Naive thymus-derived CD4-positive, alpha-beta T cell (primary cell): ENCODE measurements around the gene OR13C5. TPM values are rescaled to one million over a fixed set of nuclear protein-coding genes. Genes with fewer than 3 reads are reported as not detected.
"Not testable (repeated sequence)": the region's sequence is repeated elsewhere in the genome, so short reads cannot be mapped to it uniquely, and the experiment has no call there.

Experiments used
- ATAC-seq: fragments of 150-1000 bp; cut with Tn5 transposase; 2 replicates; pipeline ENCODE4 v1.10.0; 2021; ENCODE audit warnings: mild to moderate bottlenecking, moderate library complexity
- CTCF ChIA-PET: fragments of 350-600 bp; sonication (Branson Sonifier 250); formaldehyde crosslinking; loops from one replicate; lab custom pipeline; 2021; ENCODE audit warnings: antibody characterized with exemption; lab: Charles Lee
- POLR2A ChIA-PET: fragments of 350-600 bp; sonication (Branson Sonifier 250); formaldehyde crosslinking; loops from one replicate; lab custom pipeline; 2021; ENCODE audit warnings: antibody characterized with exemption, inconsistent platforms; lab: Charles Lee
- DNase-seq, 9 donors: peaks; one replicate each; pipeline versions ENCODE4 v3.0.0 to v3.0.0-alpha.2; 2020 to 2022; ENCODE audit warnings: mixed read lengths in 1 of 9
- H3K27ac ChIP-seq: one replicate; pipeline ENCODE4 v1.7.0; 2013; ENCODE audit warnings: mild to moderate bottlenecking, low read depth, low read length, moderate library complexity
- H3K27me3 ChIP-seq, 2 donors: one replicate each; pipeline ENCODE4 v1.7.0; 2013; ENCODE audit warnings: low read length in 2 of 2, mild to moderate bottlenecking in 2 of 2, moderate library complexity in 2 of 2; ENCODE audit not compliant: control insufficient read depth in 2 of 2, insufficient read depth in 2 of 2
- H3K36me3 ChIP-seq, 3 experiments: 1 replicate in 2 of 3; 2 replicates in 1 of 3; pipeline ENCODE4 v1.7.0; 2013; ENCODE audit warnings: low read length in 3 of 3, mild to moderate bottlenecking in 3 of 3, moderate library complexity in 1 of 3; ENCODE audit not compliant: insufficient read depth in 3 of 3, control insufficient read depth in 2 of 3
- H3K4me1 ChIP-seq, 2 donors: one replicate each; pipeline ENCODE4 v1.7.0; 2013; ENCODE audit warnings: low read length in 2 of 2, mild to moderate bottlenecking in 2 of 2, moderate library complexity in 1 of 2; ENCODE audit not compliant: control insufficient read depth in 2 of 2, insufficient read depth in 2 of 2
- H3K4me3 ChIP-seq: 2 replicates; pipeline ENCODE4 v1.7.0; 2013; ENCODE audit warnings: mild to moderate bottlenecking, low read length
- H3K9me3 ChIP-seq, 3 experiments: 1 replicate in 2 of 3; 2 replicates in 1 of 3; pipeline ENCODE4 v1.7.0; 2013; ENCODE audit warnings: low read length in 3 of 3; ENCODE audit not compliant: control insufficient read depth in 2 of 3
- H3K27ac Mint-ChIP-seq, 9 donors: one replicate each; pipeline ENCODE4 v1.8.0; 2020 to 2022; ENCODE audit warnings: mixed read lengths in 9 of 9, mild to moderate bottlenecking in 8 of 9, moderate library complexity in 5 of 9, inconsistent platforms in 2 of 9
- H3K27me3 Mint-ChIP-seq, 5 donors: one replicate each; pipeline ENCODE4 v1.8.0; 2021 to 2022; ENCODE audit warnings: mixed read lengths in 5 of 5, mild to moderate bottlenecking in 1 of 5
- H3K36me3 Mint-ChIP-seq, 5 donors: one replicate each; pipeline ENCODE4 v1.8.0; 2020 to 2022; ENCODE audit warnings: mixed read lengths in 5 of 5, mild to moderate bottlenecking in 3 of 5, inconsistent platforms in 1 of 5
- H3K4me1 Mint-ChIP-seq, 7 donors: one replicate each; pipeline ENCODE4 v1.8.0; 2020 to 2022; ENCODE audit warnings: mixed read lengths in 7 of 7, mild to moderate bottlenecking in 3 of 7, inconsistent platforms in 1 of 7
- H3K4me3 Mint-ChIP-seq, 10 donors: one replicate each; pipeline ENCODE4 v1.8.0; 2020 to 2022; ENCODE audit warnings: mild to moderate bottlenecking in 10 of 10, mixed read lengths in 10 of 10, moderate library complexity in 6 of 10, inconsistent platforms in 2 of 10
- H3K9me3 Mint-ChIP-seq, 11 donors: one replicate each; pipeline ENCODE4 v1.8.0; 2020 to 2022; ENCODE audit warnings: mixed read lengths in 11 of 11, mild to moderate bottlenecking in 4 of 11, inconsistent platforms in 1 of 11, moderate library complexity in 1 of 11
- intact Hi-C, 2 donors: fragments of 100-400 bp; cut with micrococcal nuclease; formaldehyde crosslinking; loops; one replicate each; pipeline ENCODE4 v1.15.1; 2023
- polyA plus RNA-seq, 2 donors: library from polyadenylated mRNA; unstranded; fragments of 300-500 nt; fragmentation: Illumina TruSeq; gene quantifications; one replicate each; pipeline ENCODE4 v1.2.3, GENCODE V29; 2021
- total RNA-seq, 6 experiments: library from RNA in 5 of 6; stranded (reverse) in 5 of 6; gene quantifications; 1 replicate in 5 of 6; 2 replicates in 1 of 6; pipeline ENCODE4 v1.2.3 and lab custom pipeline; 2021 to 2026

Gene OR13C5
- not detected for total RNA-seq
- not detected for polyA plus RNA-seq
- not detected for total RNA-seq (lab: John Stamatoyannopoulos, UW)

GRCh38 chr9:104599313-104599712 is at the start of gene OR13C5:
TSS of gene OR13C5 (minus strand) at chr9:104599413. CDS start at chr9:104599413, 0 bp downstream.
- H3K36me3 Mint-ChIP-seq, POLR2A ChIA-PET, intact Hi-C loops, H3K4me1 ChIP-seq, H3K4me3 ChIP-seq, H3K9me3 ChIP-seq, H3K4me1 Mint-ChIP-seq, H3K4me3 Mint-ChIP-seq, CTCF ChIA-PET, ATAC-seq, H3K36me3 ChIP-seq, H3K27me3 ChIP-seq, DNase-seq, H3K27ac ChIP-seq, H3K27me3 Mint-ChIP-seq, H3K9me3 Mint-ChIP-seq, H3K27ac Mint-ChIP-seq: not testable (repeated sequence)

- Histone ChIP-seq H3K27me3 (no peaks in the 10 kb centered on the region), H3K9me3 (peaks cover 0 to 5% (median 0%) of the 10 kb centered on the region in 3 experiments), H3K27ac (no peak overlapping the region), H3K4me1 (no peaks in the 10 kb centered on the region), H3K4me3 (no peak overlapping the region), H3K36me3 (no peaks in the 10 kb centered on the region)
- peaks cover 0 to 9% (median 5%) of the 10 kb centered on the region in 5 donors for H3K36me3 Mint-ChIP-seq
- H3K4me1 Mint-ChIP-seq: no peaks in the 10 kb centered on the region
- H3K27ac Mint-ChIP-seq: no peak overlapping the region
- H3K9me3 Mint-ChIP-seq: peaks cover 0 to 43% (median 13%) of the 10 kb centered on the region in 11 donors
- DNase-seq: no peak
- peaks cover 0 to 7% (median 5%) of the 10 kb centered on the region in 5 donors for H3K27me3 Mint-ChIP-seq
- no peak overlapping the region for H3K4me3 Mint-ChIP-seq
- CTCF ChIA-PET: interaction anchor here (0.7 kb wide), 1 partner anchor 36 kb away, joined by 3 read pairs; no protein-coding TSS in a partner anchor
- intact Hi-C loops: no loop called here
- POLR2A ChIA-PET: no interaction called here
- no peak for ATAC-seq
These were observed 36.2 kb upstream of the OR13C5 start for GRCh38 chr9:104635456-104635855.

GRCh38 chr9:104633976-104634520 is 34.8 kb upstream of the OR13C5 start:
- ATAC-seq (no peak), DNase-seq (no peak)
- Histone ChIP-seq H3K27me3 (no peaks in the 10 kb centered on the region), H3K4me1 (no peaks in the 10 kb centered on the region), H3K27ac (no peak overlapping the region), H3K36me3 (no peaks in the 10 kb centered on the region), H3K4me3 (no peak overlapping the region), H3K9me3 (peaks cover 0 to 5% (median 0%) of the 10 kb centered on the region in 3 experiments)
- Mint-ChIP-seq H3K36me3 (peaks cover 0 to 8% (median 5%) of the 10 kb centered on the region in 5 donors), H3K9me3 (peaks cover 0 to 31% (median 8%) of the 10 kb centered on the region in 11 donors), H3K4me1 (no peaks in the 10 kb centered on the region), H3K27ac (no peak overlapping the region), H3K4me3 (no peak overlapping the region), H3K27me3 (peaks cover 0 to 13% (median 6%) of the 10 kb centered on the region in 5 donors)
- intact Hi-C loops: no loop called here
- ChIA-PET POLR2A (no interaction called here), CTCF (no interaction called here)

GRCh38 chr9:104625964-104626363 is 26.8 kb upstream of the OR13C5 start:
- H3K27ac Mint-ChIP-seq, H3K9me3 ChIP-seq, H3K4me1 Mint-ChIP-seq, H3K4me3 ChIP-seq, H3K4me3 Mint-ChIP-seq, H3K27ac ChIP-seq, H3K27me3 Mint-ChIP-seq, CTCF ChIA-PET, H3K36me3 ChIP-seq, intact Hi-C loops, H3K27me3 ChIP-seq, POLR2A ChIA-PET, DNase-seq, H3K36me3 Mint-ChIP-seq, ATAC-seq, H3K4me1 ChIP-seq: not testable (repeated sequence)
- H3K9me3 Mint-ChIP-seq: peaks cover 0 to 29% (median 11%) of the 10 kb centered on the region in 11 donors

GRCh38 chr9:104618104-104618503 is 18.9 kb upstream of the OR13C5 start, which contains the start of gene OR13C9:
TSS of gene OR13C9 (minus strand) at chr9:104618204. CDS start at chr9:104618204, 0 bp downstream.
- peaks cover 0 to 17% (median 2%) of the 10 kb centered on the region in 11 donors for H3K9me3 Mint-ChIP-seq
- Histone ChIP-seq H3K4me1 (no peaks in the 10 kb centered on the region), H3K27ac (no peak within 1 kb of the TSS), H3K4me3 (no peak within 1 kb of the TSS), H3K36me3 (no peaks in the 10 kb centered on the region), H3K27me3 (no peaks in the 10 kb centered on the region), H3K9me3 (no peaks in the 10 kb centered on the region)
- ATAC-seq: no peak
- peaks cover 0 to 4% (median 0%) of the 10 kb centered on the region in 5 donors for H3K27me3 Mint-ChIP-seq
- ChIA-PET POLR2A (no interaction called here), CTCF (no interaction called here)
- H3K36me3 Mint-ChIP-seq: no peaks in the 10 kb centered on the region
- H3K4me1 Mint-ChIP-seq: no peaks in the 10 kb centered on the region
- DNase-seq: no peak
- no peak within 1 kb of the TSS for H3K27ac Mint-ChIP-seq
- intact Hi-C loops: no loop called here
- H3K4me3 Mint-ChIP-seq: no peak within 1 kb of the TSS

GRCh38 chr9:104617418-104617817 is 18.2 kb upstream of the OR13C5 start:
- Histone ChIP-seq H3K36me3 (no peaks in the 10 kb centered on the region), H3K27ac (no peak overlapping the region), H3K9me3 (no peaks in the 10 kb centered on the region), H3K27me3 (no peaks in the 10 kb centered on the region), H3K4me1 (no peaks in the 10 kb centered on the region), H3K4me3 (no peak overlapping the region)
- no peak overlapping the region for H3K4me3 Mint-ChIP-seq
- H3K27me3 Mint-ChIP-seq: peaks cover 0 to 4% (median 0%) of the 10 kb centered on the region in 5 donors
- H3K4me1 Mint-ChIP-seq: no peaks in the 10 kb centered on the region
- peaks cover 0 to 14% (median 2%) of the 10 kb centered on the region in 11 donors for H3K9me3 Mint-ChIP-seq
- H3K27ac Mint-ChIP-seq: no peak overlapping the region
- ChIA-PET CTCF (no interaction called here), POLR2A (no interaction called here)
- no peaks in the 10 kb centered on the region for H3K36me3 Mint-ChIP-seq
- intact Hi-C loops: no loop called here
- no peak for ATAC-seq
- no peak for DNase-seq

- DNase-seq (no peak), ATAC-seq (no peak)
- Histone ChIP-seq H3K9me3 (no peaks in the 10 kb centered on the region), H3K4me1 (no peaks in the 10 kb centered on the region), H3K4me3 (no peak overlapping the region), H3K27ac (no peak overlapping the region), H3K27me3 (no peaks in the 10 kb centered on the region), H3K36me3 (no peaks in the 10 kb centered on the region)
- ChIA-PET CTCF (no interaction called here), POLR2A (no interaction called here)
- no peaks in the 10 kb centered on the region for H3K4me1 Mint-ChIP-seq
- H3K36me3 Mint-ChIP-seq: no peaks in the 10 kb centered on the region
- H3K9me3 Mint-ChIP-seq: peaks cover 0 to 4% (median 0%) of the 10 kb centered on the region in 11 donors
- peaks cover 0 to 5% (median 0%) of the 10 kb centered on the region in 5 donors for H3K27me3 Mint-ChIP-seq
- H3K27ac Mint-ChIP-seq: no peak overlapping the region
- intact Hi-C loops: no loop called here
- H3K4me3 Mint-ChIP-seq: no peak overlapping the region
These were observed 12.0 kb upstream of the OR13C5 start for GRCh38 chr9:104611213-104611612.
